ENCODE results near the gene TCP1. TPM values are rescaled to one million over a fixed set of nuclear protein-coding genes. Genes with fewer than 3 reads are reported as not detected.

TCP1 gene
- total RNA-seq, 1 donor from 2014 or later = 254 TPM

DNA sequence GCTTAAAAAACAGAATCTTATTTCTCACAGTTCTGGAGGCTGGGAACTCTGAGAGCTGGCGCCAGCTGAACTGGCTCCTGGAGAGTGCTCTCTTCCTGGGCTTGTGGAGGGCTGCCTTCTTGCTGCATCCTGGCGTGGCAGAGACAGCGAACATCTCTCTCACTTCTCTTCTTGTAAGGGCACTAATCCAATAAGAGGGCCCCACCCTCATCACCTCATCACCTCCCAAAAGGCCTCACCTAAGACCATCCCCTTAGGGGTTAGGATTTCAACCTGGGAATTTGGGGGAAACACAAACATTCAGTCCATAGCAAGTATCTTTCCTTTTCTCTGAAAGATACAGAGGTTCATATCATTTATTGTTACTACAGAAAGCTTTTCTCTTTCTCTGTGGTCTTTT is 34.6 kb upstream of the TCP1 start:
- H3K36me3 Mint-ChIP-seq (ENCODE audit: unreplicated experiment) = peaks cover 8% of the 10 kb centered on the region
- no peak overlapping the region for H3K4me3 Mint-ChIP-seq (ENCODE audit: unreplicated experiment)
- peaks cover 5% of the 10 kb centered on the region for H3K27me3 Mint-ChIP-seq (ENCODE audit: unreplicated experiment)
- no peaks in the 10 kb centered on the region for H3K4me1 Mint-ChIP-seq (ENCODE audit: low read depth, unreplicated experiment)
- H3K9me3 Mint-ChIP-seq (ENCODE audit: unreplicated experiment) = peaks cover 8% of the 10 kb centered on the region
- H3K27ac Mint-ChIP-seq (ENCODE audit: unreplicated experiment) = no peak overlapping the region
- no peak for DNase-seq
- TF ChIP-seq, protein P1, sequence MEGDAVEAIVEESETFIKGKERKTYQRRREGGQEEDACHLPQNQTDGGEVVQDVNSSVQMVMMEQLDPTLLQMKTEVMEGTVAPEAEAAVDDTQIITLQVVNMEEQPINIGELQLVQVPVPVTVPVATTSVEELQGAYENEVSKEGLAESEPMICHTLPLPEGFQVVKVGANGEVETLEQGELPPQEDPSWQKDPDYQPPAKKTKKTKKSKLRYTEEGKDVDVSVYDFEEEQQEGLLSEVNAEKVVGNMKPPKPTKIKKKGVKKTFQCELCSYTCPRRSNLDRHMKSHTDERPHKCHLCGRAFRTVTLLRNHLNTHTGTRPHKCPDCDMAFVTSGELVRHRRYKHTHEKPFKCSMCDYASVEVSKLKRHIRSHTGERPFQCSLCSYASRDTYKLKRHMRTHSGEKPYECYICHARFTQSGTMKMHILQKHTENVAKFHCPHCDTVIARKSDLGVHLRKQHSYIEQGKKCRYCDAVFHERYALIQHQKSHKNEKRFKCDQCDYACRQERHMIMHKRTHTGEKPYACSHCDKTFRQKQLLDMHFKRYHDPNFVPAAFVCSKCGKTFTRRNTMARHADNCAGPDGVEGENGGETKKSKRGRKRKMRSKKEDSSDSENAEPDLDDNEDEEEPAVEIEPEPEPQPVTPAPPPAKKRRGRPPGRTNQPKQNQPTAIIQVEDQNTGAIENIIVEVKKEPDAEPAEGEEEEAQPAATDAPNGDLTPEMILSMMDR (IDR thresholded peaks at IDR 0.05; ENCODE audit: partially characterized antibody, unreplicated experiment) = no peak

DNA sequence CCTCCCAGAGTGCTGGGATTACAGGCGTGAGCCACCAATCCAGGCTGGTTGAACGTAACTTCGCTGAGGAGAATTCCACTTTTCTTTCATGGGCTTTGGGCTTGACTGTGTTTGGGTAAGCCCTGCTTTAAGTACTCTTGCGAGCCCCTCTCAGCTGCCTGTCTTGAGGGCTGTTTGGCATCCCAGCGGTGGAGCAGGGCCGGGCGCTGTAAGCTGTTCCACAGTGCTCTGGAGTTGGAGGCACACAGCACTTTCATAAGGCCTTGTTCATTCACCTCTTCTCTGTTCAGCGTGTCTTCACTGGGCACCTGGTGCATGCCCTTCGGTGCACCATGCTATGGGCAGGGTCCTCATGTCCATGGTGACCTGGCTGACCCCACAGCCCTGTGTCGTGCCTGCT is 32.3 kb upstream of the TCP1 start:
- TF ChIP-seq, protein P1 (IDR thresholded peaks at IDR 0.05; ENCODE audit: partially characterized antibody, unreplicated experiment) = no peak
- no peak overlapping the region for H3K27ac Mint-ChIP-seq (ENCODE audit: unreplicated experiment)
- H3K4me3 Mint-ChIP-seq (ENCODE audit: unreplicated experiment) = no peak overlapping the region
- H3K4me1 Mint-ChIP-seq (ENCODE audit: low read depth, unreplicated experiment) = no peaks in the 10 kb centered on the region
- peaks cover 7% of the 10 kb centered on the region for H3K9me3 Mint-ChIP-seq (ENCODE audit: unreplicated experiment)
- H3K27me3 Mint-ChIP-seq (ENCODE audit: unreplicated experiment) = peaks cover 5% of the 10 kb centered on the region
- DNase-seq = no peak
- H3K36me3 Mint-ChIP-seq (ENCODE audit: unreplicated experiment) = peaks cover 8% of the 10 kb centered on the region

DNA sequence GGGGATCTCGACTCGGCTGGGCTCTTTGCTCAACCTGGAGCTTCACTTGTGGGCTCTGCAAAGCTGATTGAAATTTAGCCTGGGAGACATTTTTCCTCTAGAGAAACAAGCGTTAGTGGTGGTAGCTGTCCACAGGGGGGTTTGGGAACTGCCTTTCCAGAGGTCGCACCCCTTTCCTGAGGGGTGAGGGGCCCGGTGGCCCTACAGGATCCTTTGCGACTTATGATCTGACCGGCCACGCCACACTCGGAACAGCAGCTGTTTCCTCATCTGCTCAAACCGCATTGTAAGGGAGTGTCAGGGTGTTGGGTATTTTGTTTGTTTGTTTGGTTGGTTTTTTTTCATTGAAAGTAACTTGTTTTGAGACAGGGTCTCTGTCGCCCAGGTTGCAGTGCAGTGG is 31.7 kb upstream of the TCP1 start:
- peaks cover 7% of the 10 kb centered on the region for H3K9me3 Mint-ChIP-seq (ENCODE audit: unreplicated experiment)
- no peaks in the 10 kb centered on the region for H3K4me1 Mint-ChIP-seq (ENCODE audit: low read depth, unreplicated experiment)
- H3K27me3 Mint-ChIP-seq (ENCODE audit: unreplicated experiment) = peaks cover 5% of the 10 kb centered on the region
- no peak overlapping the region for H3K4me3 Mint-ChIP-seq (ENCODE audit: unreplicated experiment)
- no peak overlapping the region for H3K27ac Mint-ChIP-seq (ENCODE audit: unreplicated experiment)
- no peak for DNase-seq
- H3K36me3 Mint-ChIP-seq (ENCODE audit: unreplicated experiment) = peaks cover 8% of the 10 kb centered on the region
- TF ChIP-seq, protein P1 (IDR thresholded peaks at IDR 0.05; ENCODE audit: partially characterized antibody, unreplicated experiment) = no peak

DNA sequence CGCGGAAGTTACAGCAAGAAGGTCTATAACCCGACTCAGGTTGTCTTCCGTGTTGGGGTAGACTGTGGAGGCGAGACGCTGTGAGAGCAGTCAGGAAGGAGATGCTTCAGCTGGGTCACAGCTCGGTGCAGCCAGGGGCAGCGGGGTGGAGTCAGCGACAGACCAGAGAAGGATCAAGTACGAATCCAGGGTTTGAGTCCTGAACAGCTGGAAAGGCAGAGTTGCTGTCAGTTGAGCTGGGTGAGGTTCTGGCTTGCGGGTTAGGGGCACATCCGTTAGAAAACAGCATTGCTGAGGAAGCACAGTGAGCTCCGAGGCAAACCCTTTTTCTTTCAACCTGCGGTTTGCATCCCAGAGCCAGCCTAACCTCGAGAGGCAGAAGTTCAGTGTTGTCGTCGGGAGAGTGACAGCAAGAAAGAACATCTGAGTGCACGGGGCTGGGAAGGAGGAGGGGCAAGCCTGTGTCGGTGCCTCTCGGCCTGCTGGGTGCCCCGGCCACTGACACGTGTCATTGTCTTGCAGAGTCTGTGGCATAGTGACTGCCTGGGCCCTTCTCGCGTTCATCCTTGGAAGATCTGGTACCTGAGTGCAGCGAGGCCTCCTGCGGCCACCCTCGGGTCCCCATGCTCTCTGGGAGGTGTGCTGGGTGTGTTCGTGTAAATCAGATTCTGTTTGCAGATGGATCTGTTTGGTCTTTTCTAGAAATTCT is 30.7 kb upstream of the TCP1 start:
- DNase-seq = no peak
- TF ChIP-seq, protein P1 (IDR thresholded peaks at IDR 0.05; ENCODE audit: partially characterized antibody, unreplicated experiment) = no peak
- peaks cover 7% of the 10 kb centered on the region for H3K9me3 Mint-ChIP-seq (ENCODE audit: unreplicated experiment)
- no peaks in the 10 kb centered on the region for H3K4me1 Mint-ChIP-seq (ENCODE audit: low read depth, unreplicated experiment)
- H3K27ac Mint-ChIP-seq (ENCODE audit: unreplicated experiment) = no peak overlapping the region
- peaks cover 5% of the 10 kb centered on the region for H3K27me3 Mint-ChIP-seq (ENCODE audit: unreplicated experiment)
- H3K4me3 Mint-ChIP-seq (ENCODE audit: unreplicated experiment) = no peak overlapping the region
- peaks cover 8% of the 10 kb centered on the region for H3K36me3 Mint-ChIP-seq (ENCODE audit: unreplicated experiment)

DNA sequence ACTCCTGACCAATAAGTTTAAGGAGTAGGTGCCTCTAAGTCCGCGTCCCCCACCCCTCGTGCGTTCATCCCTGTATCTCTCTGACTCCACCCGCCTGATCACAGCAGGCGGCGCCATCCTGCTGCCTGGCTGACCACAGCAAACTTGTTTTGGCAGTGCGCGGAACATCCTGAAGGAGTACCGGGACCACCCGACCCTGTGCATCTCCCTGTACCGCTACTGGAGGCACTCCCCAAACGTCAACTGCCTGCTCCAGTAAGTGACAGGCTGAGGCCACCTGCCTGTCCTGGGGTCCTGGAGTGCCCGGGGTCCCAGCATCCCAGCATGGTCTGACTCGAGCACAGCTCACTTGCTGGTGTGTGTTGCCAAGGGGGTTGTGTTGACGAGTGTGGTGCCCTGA is 29.7 kb upstream of the TCP1 start:
- no peak overlapping the region for H3K4me3 Mint-ChIP-seq (ENCODE audit: unreplicated experiment)
- H3K27me3 Mint-ChIP-seq (ENCODE audit: unreplicated experiment) = peaks cover 6% of the 10 kb centered on the region
- H3K36me3 Mint-ChIP-seq (ENCODE audit: unreplicated experiment) = peaks cover 8% of the 10 kb centered on the region
- peaks cover 7% of the 10 kb centered on the region for H3K9me3 Mint-ChIP-seq (ENCODE audit: unreplicated experiment)
- H3K27ac Mint-ChIP-seq (ENCODE audit: unreplicated experiment) = no peak overlapping the region
- TF ChIP-seq, protein P1 (IDR thresholded peaks at IDR 0.05; ENCODE audit: partially characterized antibody, unreplicated experiment) = no peak
- DNase-seq = no peak
- no peaks in the 10 kb centered on the region for H3K4me1 Mint-ChIP-seq (ENCODE audit: low read depth, unreplicated experiment)
